Islet precursor cell (in vitro differentiated cells): ENCODE measurements around the gene ZFHX3.
A peak's percentile ranks its signal among the peaks of the same experiment; 100 is the strongest.

ENCODE experiments used
- DNase-seq: peaks from one replicate; pipeline ENCODE4 v3.0.0-alpha.2; 2018

ZFHX3 gene

DNA sequence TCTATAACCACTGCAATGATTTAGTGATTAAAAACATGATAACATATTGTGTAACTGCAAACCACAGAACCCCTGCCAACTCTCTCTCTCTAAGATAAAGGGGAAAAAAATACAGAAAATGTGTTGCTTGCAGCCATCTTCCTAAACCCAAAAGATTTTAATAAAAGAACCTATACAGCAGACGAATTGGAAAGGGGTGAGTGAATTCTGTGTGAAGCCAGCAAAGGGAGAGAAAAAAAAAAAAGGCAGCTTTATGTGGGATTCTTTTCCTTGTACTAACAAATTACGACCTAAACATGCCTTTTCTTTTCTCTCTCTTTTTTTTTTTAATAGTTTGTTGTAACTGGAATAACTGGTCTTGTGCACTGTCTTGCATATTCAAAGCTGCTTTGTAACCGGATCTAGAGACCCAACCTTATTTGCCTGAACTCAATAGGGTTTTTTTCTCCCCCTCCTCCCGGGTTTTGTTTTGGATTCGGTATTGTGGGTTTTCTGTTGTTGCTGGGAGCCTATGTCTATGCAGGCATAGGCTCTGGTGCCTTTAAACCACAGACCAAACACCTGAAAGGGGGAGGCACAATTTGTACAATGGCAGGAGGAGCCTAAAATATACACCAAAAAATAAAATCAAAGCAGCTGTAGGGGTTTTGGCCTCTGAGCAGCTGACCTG, 7.0 kb upstream of the ZFHX3 start:
- DNase-seq, result peak; percentile 69

GRCh38 chr16:73054498-73054812, 6.5 kb upstream of the ZFHX3 start:
- DNase-seq, result no peak

DNA sequence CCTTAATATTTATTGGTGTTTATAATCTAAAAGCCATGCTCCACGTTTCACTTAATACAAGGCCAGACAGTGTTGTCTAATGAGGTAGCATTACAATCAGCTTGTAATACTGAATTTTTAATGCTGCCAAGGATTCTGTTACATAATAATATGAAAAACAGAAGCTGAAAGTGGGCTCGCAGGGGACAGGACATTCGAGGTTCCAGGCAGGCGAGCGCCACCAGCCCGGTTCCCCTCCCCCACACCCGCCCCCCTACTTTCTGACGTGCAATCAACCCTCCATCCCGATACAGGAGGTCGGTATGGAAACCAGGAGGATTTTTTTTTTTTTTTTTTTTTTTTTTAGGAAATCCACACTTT, 6.2 kb upstream of the ZFHX3 start:
- no peak for DNase-seq

DNA sequence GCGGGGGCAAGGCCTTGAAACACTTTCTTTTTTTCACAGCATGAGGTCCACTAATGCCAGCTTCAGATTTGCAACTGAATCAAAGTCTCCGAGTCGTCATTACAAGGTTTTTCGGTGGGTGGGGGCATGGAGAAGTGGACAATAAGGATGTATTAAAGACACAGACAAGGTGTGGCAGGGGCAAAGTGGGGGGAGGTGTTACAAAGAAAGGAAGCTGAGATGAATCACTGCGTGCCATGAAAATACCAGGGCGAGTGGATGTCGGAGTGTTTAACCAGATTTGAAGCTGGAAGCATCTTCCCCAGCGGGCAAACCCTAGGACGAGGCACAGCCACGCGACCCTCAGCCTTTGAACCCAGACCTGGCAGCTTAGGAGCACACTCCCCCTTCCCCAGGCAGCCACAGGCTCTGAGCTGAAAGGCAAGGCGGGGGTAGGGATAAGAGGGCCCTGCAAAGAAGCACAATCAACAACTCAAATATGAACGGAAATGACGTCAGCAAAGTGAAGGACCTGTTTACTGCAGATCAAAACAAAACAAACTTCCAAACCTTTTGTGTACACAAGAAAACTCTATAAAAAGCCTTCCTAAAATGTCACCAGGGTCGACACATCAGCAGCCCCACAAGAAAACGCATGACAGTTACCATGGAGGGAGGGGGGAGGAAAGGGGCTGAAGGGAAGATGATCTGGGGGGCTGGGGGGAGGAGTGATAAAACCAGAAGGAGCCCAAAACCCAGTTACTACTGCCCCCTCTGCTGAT, 5.6 kb upstream of the ZFHX3 start:
- peak; percentile 84 for DNase-seq

- DNase-seq, result no peak
These were observed 5.1 kb upstream of the ZFHX3 start for GRCh38 chr16:73053038-73053363.

GRCh38 chr16:73052576-73052975, 4.6 kb upstream of the ZFHX3 start:
- peak; percentile 65 for DNase-seq

- DNase-seq, result peak; percentile 55
These were observed 4.0 kb upstream of the ZFHX3 start for GRCh38 chr16:73051961-73052360.

DNA sequence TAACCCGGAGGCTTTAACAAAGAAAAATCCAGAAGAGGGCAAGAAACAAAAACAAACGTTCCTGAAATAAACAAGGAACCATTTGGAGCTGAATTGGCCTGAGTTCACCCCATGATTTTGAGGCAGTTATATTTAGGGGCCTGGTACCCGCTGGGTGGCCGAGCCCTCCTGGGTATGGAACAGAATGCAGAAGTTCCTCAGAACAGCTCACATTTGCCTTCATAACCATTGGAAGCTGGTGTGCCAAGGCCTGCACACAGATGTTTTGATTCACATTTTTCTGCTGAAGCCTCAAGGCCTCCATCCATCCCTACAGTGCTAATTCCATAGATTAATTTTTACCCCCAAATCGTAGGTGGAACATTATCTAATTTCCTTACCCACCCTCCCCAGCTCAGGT, 3.3 kb upstream of the ZFHX3 start:
- DNase-seq, result no peak

DNA sequence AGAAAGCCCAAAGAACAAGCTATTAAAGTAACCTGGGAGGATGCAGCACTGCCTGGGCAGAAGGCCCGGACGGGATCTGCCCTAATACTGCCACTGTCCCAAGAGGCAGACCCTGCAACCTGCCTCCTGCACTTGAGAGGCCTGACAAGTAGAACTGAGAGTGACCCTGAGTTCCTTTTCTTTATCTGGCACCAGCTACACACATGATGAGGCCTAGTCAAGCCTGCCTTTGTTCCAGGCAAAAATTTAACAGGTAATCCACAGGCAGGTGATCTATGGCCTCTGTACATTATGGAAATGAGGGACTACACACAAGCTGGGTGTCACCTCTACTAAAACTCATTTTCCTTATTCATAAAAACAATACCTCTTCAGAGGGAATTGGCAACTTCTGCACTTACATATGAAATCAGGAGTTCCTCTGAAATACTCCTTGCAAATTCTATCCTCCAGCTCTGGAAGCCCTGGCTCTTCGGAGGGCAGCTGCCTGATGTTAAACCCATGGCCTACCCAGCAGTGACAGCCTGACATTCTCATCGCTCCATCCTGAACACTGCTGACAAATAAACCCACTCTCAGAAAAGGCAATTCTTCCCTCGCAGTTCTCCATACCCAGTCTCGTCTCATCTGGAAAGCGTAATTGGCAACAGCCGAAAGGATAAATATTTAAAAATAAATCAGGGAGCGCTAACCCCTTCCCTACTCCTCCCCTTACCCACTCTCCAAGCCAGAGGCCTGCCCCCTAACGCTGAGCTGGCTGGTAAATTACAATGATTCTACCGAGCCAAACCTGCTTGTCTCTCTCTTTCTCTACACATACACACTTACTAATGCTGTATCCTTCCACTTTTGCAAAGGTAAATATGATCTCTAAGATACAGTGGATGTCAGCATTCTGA, 2.5 kb upstream of the ZFHX3 start:
- DNase-seq, result peak; percentile 54

GRCh38 chr16:73049511-73049910, 1.6 kb upstream of the ZFHX3 start:
- DNase-seq, result peak; percentile 50

DNA sequence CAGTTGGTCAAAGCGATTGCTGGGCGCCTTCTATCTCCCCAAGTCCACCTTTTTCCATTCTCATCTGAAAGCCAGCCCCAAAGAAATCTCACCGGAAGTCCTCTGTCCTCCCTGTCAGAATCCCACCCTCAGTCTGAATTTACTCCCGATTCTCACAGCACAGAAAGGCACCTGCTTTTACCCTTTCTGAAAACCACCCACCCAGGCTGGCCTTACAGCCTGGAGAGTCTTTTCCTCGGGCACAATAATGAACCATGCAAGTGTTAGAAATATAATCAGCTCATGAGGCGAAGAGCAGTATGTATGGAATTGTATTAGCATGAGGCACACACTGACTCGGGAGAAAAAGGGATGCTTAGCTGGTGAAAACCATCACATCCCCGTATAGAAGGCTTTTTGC, 1.2 kb upstream of the ZFHX3 start:
- no peak for DNase-seq

GRCh38 chr16:73048292-73049080, 558 bp upstream of the ZFHX3 start:
- DNase-seq, result peak; percentile 95

DNA sequence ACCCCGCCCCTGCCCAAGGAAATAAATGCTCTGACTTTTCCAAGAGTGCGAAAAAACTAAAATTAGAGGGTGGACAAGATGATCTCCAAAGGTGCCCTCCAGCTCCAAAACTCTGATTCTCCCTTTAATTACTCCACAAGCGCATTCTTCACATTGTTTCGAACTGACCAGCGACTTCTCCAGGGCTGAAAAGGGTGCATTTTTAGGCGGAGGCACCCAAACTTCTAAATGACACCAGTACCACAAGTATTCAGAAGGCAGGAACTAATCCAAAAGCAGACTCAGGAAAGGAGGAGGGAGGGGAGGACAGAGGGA, 750 bp downstream of the ZFHX3 start:
- DNase-seq, result no peak

GRCh38 chr16:73046849-73047214, 1.1 kb downstream of the ZFHX3 start:
- DNase-seq, result no peak

DNA sequence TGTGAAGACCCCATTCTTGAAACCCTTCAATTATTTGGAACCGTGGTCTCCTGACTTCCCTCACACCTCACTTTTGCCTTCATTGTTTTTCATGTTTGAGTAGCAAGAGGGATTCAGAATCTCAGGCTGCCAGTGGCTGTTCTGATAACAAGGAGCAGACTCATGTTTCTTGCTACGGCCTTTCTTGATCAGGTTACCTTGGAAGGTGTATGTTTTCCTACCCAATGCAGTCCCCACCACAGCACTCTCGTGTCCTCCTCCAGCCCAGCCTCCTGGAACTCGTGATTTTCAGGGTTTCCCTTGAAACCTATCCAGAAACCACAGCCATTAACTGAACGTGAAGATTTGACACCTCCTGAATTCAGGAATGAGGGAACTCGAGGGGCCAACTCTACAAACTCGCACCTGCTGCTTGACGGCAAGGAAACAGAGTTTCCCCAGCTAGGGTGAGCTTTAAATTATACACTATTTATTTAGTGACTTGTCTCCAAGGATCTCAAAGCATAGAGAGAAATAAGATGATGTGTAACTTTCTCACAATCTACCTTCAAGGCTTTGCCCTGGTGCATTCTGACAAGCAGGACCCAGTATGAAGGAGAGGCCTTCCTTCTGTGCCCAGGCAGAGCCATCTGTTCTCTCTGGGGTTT, 1.6 kb downstream of the ZFHX3 start:
- DNase-seq, result no peak

- no peak for DNase-seq
These were observed 4.0 kb downstream of the ZFHX3 start for GRCh38 chr16:73043828-73044467.

DNA sequence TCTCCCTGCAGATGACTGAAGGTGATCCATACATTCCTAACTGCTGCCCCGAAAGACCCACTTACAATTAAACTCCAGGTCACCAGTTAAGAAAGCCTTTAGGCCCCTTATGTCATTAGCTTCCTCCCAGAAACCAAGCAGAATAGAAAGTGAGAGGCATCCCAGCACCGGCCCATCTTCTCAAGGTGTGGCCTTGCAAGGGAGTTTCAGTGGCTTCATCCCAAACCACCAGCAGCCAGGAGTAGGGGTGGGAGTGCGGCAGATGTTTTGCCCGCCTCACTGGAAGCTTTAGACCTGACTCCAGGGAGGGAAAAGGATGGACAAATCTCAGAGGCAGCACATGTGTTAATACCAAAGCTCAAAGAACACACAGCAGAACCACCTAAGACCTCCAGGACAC, 5.1 kb downstream of the ZFHX3 start:
- peak; percentile 63 for DNase-seq

GRCh38 chr16:73041676-73042075, 6.3 kb downstream of the ZFHX3 start:
- no peak for DNase-seq

GRCh38 chr16:73040735-73041402, 7.1 kb downstream of the ZFHX3 start:
- no peak for DNase-seq

- DNase-seq, result no peak
These were observed 7.8 kb downstream of the ZFHX3 start for GRCh38 chr16:73040136-73040535.

DNA sequence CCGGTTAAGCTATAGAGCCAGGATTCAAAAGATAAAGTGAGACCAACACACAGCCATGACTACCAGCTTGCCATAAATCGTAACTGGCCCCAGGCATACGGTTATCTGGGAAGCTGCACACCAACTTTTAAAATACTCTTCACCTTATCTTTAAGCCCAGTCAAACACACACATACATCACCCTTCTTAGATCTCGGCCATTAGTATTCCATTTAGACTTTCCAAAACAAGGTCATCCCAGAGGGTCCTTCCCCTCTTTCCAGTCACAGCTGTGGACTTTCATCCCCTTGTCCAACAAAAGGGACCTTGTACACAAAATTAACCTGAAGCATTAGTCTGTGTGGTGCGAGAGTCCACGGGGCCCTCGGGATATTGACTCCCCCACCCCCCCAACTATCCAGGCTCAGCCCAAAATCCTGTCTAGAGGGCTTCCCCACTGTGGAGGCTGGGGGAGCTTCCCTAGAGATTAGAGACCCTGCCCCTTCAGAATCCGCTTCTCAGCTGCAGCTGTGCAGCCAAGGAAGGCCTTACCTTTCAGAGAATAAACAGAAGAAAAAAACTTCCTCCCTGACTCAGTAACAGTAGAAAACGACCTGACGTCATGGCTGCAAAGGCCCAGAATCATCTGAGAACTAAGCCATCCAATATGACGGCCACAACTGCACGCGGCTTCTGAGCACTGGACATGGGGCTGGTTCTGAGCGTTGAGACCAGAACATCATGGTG, 9.9 kb downstream of the ZFHX3 start:
- DNase-seq, result peak; percentile 74
